T-helper 22 cell (primary cell): ENCODE data around the gene ZNF618.

Experiments used
- DNase-seq: peaks from one replicate; pipeline ENCODE4 v3.0.0-alpha.2; 2020; ENCODE audit warnings: low read depth

Gene ZNF618

GRCh38 chr9:114025196-114025753, 149.2 kb downstream of the ZNF618 start:
- no peak for DNase-seq

- no peak for DNase-seq
These were observed 149.7 kb downstream of the ZNF618 start for GRCh38 chr9:114025760-114026159.

- DNase-seq, result no peak
These were observed 150.2 kb downstream of the ZNF618 start for GRCh38 chr9:114026335-114026734.

- DNase-seq, result no peak
These were observed 151.2 kb downstream of the ZNF618 start for GRCh38 chr9:114027159-114027862.

- no peak for DNase-seq
These were observed 151.9 kb downstream of the ZNF618 start for GRCh38 chr9:114027863-114028465.

GRCh38 chr9:114028646-114029045, 152.5 kb downstream of the ZNF618 start:
- no peak for DNase-seq

GRCh38 chr9:114029311-114030170, 153.4 kb downstream of the ZNF618 start:
- no peak for DNase-seq

- DNase-seq, result no peak
These were observed 154.3 kb downstream of the ZNF618 start for GRCh38 chr9:114030364-114030763.

GRCh38 chr9:114031037-114031630, 155.0 kb downstream of the ZNF618 start:
- DNase-seq, result no peak

- DNase-seq, result no peak
These were observed 156.1 kb downstream of the ZNF618 start for GRCh38 chr9:114031948-114032840.

GRCh38 chr9:114033397-114034103, 157.4 kb downstream of the ZNF618 start:
- DNase-seq, result no peak

GRCh38 chr9:114034196-114034595, 158.1 kb downstream of the ZNF618 start:
- DNase-seq, result no peak

- no peak for DNase-seq
These were observed 158.6 kb downstream of the ZNF618 start for GRCh38 chr9:114034661-114035062.

- DNase-seq, result no peak
These were observed 159.2 kb downstream of the ZNF618 start for GRCh38 chr9:114035221-114035844.

- no peak for DNase-seq
These were observed 160.0 kb downstream of the ZNF618 start for GRCh38 chr9:114035845-114036801.

- no peak for DNase-seq
These were observed 161.1 kb downstream of the ZNF618 start for GRCh38 chr9:114037249-114037648.

- no peak for DNase-seq
These were observed 162.0 kb downstream of the ZNF618 start for GRCh38 chr9:114037961-114038723.

GRCh38 chr9:114038724-114039313, 162.7 kb downstream of the ZNF618 start:
- no peak for DNase-seq
